BLaER1 treated with 17β-estradiol and CSF1 and Interleukin-3, amounts not matched to agents 10 nM and 100 nM (cell line): ENCODE data around the gene TEX2.
A peak's percentile ranks its signal among the peaks of the same experiment; 100 is the strongest.
"Not testable (repeated sequence)": the region's sequence is repeated elsewhere in the genome, so short reads cannot be mapped to it uniquely, and the experiment has no call there.

Experiments used
- H3K27ac ChIP-seq, 11 experiments: shearing (Covaris generic); formaldehyde crosslinking; 2 replicates each; pipeline ENCODE4 v1.8.1; 2022
- H3K27me3 ChIP-seq, 11 experiments: shearing (Covaris generic); formaldehyde crosslinking; 2 replicates each; pipeline ENCODE4 v1.8.1; 2022
- H3K36me3 ChIP-seq, 11 experiments: shearing (Covaris generic); formaldehyde crosslinking; 2 replicates each; pipeline ENCODE4 v1.8.1; 2022
- H3K4me1 ChIP-seq, 10 experiments: shearing (Covaris generic); formaldehyde crosslinking; 2 replicates each; pipeline ENCODE4 v1.8.1; 2022
- H3K4me2 ChIP-seq, 11 experiments: shearing (Covaris generic); formaldehyde crosslinking; 2 replicates each; pipeline ENCODE4 v1.8.1; 2022
- H3K4me3 ChIP-seq, 10 experiments: shearing (Covaris generic); formaldehyde crosslinking; 2 replicates each; pipeline ENCODE4 v1.8.1; 2022
- H3K9ac ChIP-seq, 11 experiments: shearing (Covaris generic); formaldehyde crosslinking; 2 replicates each; pipeline ENCODE4 v1.8.1; 2022
- H3K9me3 ChIP-seq, 11 experiments: shearing (Covaris generic); formaldehyde crosslinking; replicated peaks in 1 of 11; 2 replicates each; pipeline ENCODE4 v1.8.1; 2022
- H4K20me1 ChIP-seq, 11 experiments: shearing (Covaris generic); formaldehyde crosslinking; 2 replicates each; pipeline ENCODE4 v1.8.1; 2022
- Cebpa-rat ChIP-seq, 11 experiments: shearing (Covaris generic); IDR thresholded peaks; 2 replicates each; pipeline ENCODE4 v1.8.1; 2022

Gene TEX2

GRCh38 chr17:64245218-64246145 lies 17.6 kb downstream of the TEX2 start:
- H3K36me3 ChIP-seq: peaks cover 0 to 22% (median 4%) of the 10 kb centered on the region in 11 experiments; a peak in 7 of 22 replicates
- H3K9me3 ChIP-seq: no peaks in the 10 kb centered on the region
- H3K27me3 ChIP-seq: no peaks in the 10 kb centered on the region
- H3K9ac ChIP-seq: no peak overlapping the region
- H4K20me1 ChIP-seq: peaks cover 6 to 91% (median 46%) of the 10 kb centered on the region in 11 experiments; a peak in 18 of 22 replicates
- no peak for TF ChIP-seq Cebpa-rat (IDR thresholded peaks at IDR 0.05)
- H3K4me3 ChIP-seq: no peak overlapping the region
- H3K4me2 ChIP-seq: no peak overlapping the region
- H3K4me1 ChIP-seq: peaks cover 0 to 8% (median 0%) of the 10 kb centered on the region in 10 experiments; a peak in 4 of 20 replicates
- H3K27ac ChIP-seq: no peak overlapping the region

- H3K4me2 ChIP-seq: no peak overlapping the region
- peaks cover 0 to 22% (median 4%) of the 10 kb centered on the region in 11 experiments; a peak in 7 of 22 replicates for H3K36me3 ChIP-seq
- TF ChIP-seq Cebpa-rat (IDR thresholded peaks at IDR 0.05): no peak
- no peak overlapping the region for H3K9ac ChIP-seq
- H3K4me3 ChIP-seq: no peak overlapping the region
- peaks cover 0 to 13% (median 0%) of the 10 kb centered on the region in 10 experiments; a peak in 4 of 20 replicates for H3K4me1 ChIP-seq
- no peaks in the 10 kb centered on the region for H3K9me3 ChIP-seq
- H3K27me3 ChIP-seq: no peaks in the 10 kb centered on the region
- no peak overlapping the region for H3K27ac ChIP-seq
- H4K20me1 ChIP-seq: peaks cover 6 to 84% (median 37%) of the 10 kb centered on the region in 11 experiments; a peak in 16 of 22 replicates
Measured at GRCh38 chr17:64244165-64244564, 18.9 kb downstream of the TEX2 start.

- H4K20me1 ChIP-seq: peaks cover 6 to 84% (median 29%) of the 10 kb centered on the region in 11 experiments; a peak in 15 of 22 replicates
Measured at GRCh38 chr17:64243340-64243739, 19.7 kb downstream of the TEX2 start.

GRCh38 chr17:64242633-64243032 lies 20.4 kb downstream of the TEX2 start:
- Histone ChIP-seq H4K20me1 (peaks cover 4 to 84% (median 26%) of the 10 kb centered on the region in 11 experiments; a peak in 15 of 22 replicates), H3K27me3 (no peaks in the 10 kb centered on the region), H3K4me1 (peaks cover 0 to 13% (median 0%) of the 10 kb centered on the region in 10 experiments; a peak in 4 of 20 replicates), H3K36me3 (peaks cover 0 to 20% (median 4%) of the 10 kb centered on the region in 11 experiments; a peak in 7 of 22 replicates), H3K27ac (no peak overlapping the region), H3K9ac (no peak overlapping the region), H3K4me3 (no peak overlapping the region), H3K9me3 (no peaks in the 10 kb centered on the region), H3K4me2 (no peak overlapping the region)
- TF ChIP-seq Cebpa-rat (IDR thresholded peaks at IDR 0.05): no peak

More at GRCh38 chr17:64243340-64243739, 19.7 kb downstream of the TEX2 start:
- H3K27ac ChIP-seq: no peak overlapping the region
- no peak for TF ChIP-seq Cebpa-rat (IDR thresholded peaks at IDR 0.05)
- H3K9me3 ChIP-seq: no peaks in the 10 kb centered on the region
- H3K4me3 ChIP-seq: no peak overlapping the region
- H3K9ac ChIP-seq: no peak overlapping the region
- no peaks in the 10 kb centered on the region for H3K27me3 ChIP-seq
- H3K36me3 ChIP-seq: peaks cover 0 to 22% (median 4%) of the 10 kb centered on the region in 11 experiments; a peak in 7 of 22 replicates
- no peak overlapping the region for H3K4me2 ChIP-seq
- peaks cover 0 to 13% (median 0%) of the 10 kb centered on the region in 10 experiments; a peak in 4 of 20 replicates for H3K4me1 ChIP-seq

DNA sequence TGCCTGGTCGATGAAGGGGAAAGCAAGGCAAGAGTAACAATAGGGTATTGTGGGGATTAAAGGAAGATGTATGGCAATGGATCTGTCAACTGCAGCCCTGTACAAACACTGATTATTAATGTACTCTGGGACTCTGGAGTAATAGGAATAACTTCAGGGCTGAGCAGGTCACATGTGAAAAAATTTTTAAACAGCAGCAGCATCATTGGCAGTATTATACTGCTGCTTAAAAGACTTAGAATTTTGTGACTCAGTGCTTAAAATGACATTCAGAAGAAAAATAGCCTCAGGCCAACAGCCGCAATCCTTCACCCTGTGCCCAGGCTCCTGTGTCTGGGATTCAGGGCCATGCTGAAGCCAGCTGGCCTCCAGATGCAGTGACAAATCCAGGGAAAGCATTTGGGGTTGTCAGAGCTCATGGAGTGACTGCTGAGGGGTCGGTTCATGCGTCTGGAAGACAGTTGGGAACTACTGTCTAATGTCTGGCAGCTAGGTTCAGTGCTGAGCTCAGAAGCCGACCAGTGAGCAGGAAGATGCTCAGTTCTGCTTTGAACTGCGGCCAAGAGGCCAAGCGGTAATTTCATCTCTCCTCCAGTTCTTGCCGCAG lies 22.2 kb downstream of the TEX2 start:
- Histone ChIP-seq H3K4me2 (peak overlapping the region in 2 of 11 experiments; percentile 1 to 50; a peak in 2 of 22 replicates), H3K36me3 (peaks cover 0 to 7% (median 0%) of the 10 kb centered on the region in 11 experiments; a peak in 3 of 22 replicates), H3K4me1 (peaks cover 0 to 13% (median 0%) of the 10 kb centered on the region in 10 experiments; a peak in 4 of 20 replicates), H4K20me1 (peaks cover 0 to 84% (median 26%) of the 10 kb centered on the region in 11 experiments; a peak in 15 of 22 replicates), H3K9me3 (no peaks in the 10 kb centered on the region), H3K27me3 (no peaks in the 10 kb centered on the region), H3K4me3 (no peak overlapping the region), H3K27ac (no peak overlapping the region), H3K9ac (peak overlapping the region in 1 of 11 experiments; percentile 15; a peak in 1 of 22 replicates)
- TF ChIP-seq Cebpa-rat (IDR thresholded peaks at IDR 0.05): no peak

DNA sequence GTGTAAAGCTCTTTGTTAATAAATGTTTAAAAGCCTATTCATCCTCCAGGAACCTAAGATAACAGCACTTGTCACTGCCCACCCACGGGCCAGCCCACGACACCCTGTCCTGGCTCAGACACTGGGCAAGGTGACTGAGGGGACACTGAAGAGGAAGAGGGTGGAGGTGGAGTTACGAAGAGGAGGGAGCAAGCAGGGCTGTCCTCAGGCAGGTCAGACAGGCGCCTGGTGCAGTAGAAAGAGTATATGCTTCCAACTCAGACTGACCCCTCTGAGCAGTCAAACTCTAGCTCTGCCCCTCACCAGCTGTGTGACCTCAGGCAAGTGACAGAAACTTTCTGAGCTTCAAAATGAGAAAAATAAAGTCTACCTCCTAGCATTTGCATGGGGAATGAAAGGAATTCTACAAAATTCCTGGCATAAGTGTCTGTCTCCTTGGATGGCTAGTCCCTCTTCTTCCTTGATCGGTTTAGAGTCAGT lies 22.8 kb downstream of the TEX2 start:
- Histone ChIP-seq H3K27me3 (no peaks in the 10 kb centered on the region), H3K4me1 (peaks cover 0 to 13% (median 0%) of the 10 kb centered on the region in 10 experiments; a peak in 4 of 20 replicates), H3K36me3 (peaks cover 0 to 7% (median 0%) of the 10 kb centered on the region in 11 experiments; a peak in 4 of 22 replicates), H3K9ac (peak overlapping the region in 1 of 11 experiments; percentile 15; a peak in 1 of 22 replicates), H3K4me2 (peak overlapping the region in 2 of 11 experiments; percentile 1 to 50; a peak in 3 of 22 replicates), H3K9me3 (no peaks in the 10 kb centered on the region), H4K20me1 (peaks cover 0 to 78% (median 26%) of the 10 kb centered on the region in 11 experiments; a peak in 15 of 22 replicates), H3K27ac (no peak overlapping the region), H3K4me3 (no peak overlapping the region)
- TF ChIP-seq Cebpa-rat (IDR thresholded peaks at IDR 0.05): no peak

DNA sequence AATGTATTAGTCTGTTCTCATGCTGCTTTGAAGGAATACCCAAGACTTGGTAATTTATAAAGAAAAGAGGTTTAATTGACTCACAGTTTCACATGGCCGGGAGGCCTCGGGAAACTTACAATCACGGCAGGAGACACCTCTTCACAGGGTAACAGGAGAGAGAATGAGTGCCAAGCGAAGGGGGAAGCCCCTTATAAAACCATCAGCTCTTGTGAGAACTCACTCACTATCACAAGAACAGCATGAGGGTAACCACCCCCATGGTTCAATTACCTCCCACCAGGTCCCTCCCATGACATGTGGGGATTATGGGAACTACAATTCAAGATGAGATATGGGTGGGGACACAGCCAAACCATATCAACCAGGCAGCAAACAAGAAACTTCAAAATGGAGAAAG lies 24.6 kb downstream of the TEX2 start:
- H3K4me3 ChIP-seq, H3K9me3 ChIP-seq, H3K9ac ChIP-seq, H3K27me3 ChIP-seq, H3K27ac ChIP-seq, H3K4me2 ChIP-seq: not testable (repeated sequence)
- peaks cover 0 to 24% (median 6%) of the 10 kb centered on the region in 11 experiments; a peak in 8 of 22 replicates for H3K36me3 ChIP-seq
- peaks cover 0 to 76% (median 27%) of the 10 kb centered on the region in 11 experiments; a peak in 14 of 22 replicates for H4K20me1 ChIP-seq
- H3K4me1 ChIP-seq: peaks cover 0 to 13% (median 0%) of the 10 kb centered on the region in 10 experiments; a peak in 4 of 20 replicates

GRCh38 chr17:64236827-64237403 lies 26.1 kb downstream of the TEX2 start:
- Histone ChIP-seq H3K4me3 (no peak overlapping the region), H3K4me2 (no peak overlapping the region), H3K27me3 (no peaks in the 10 kb centered on the region), H4K20me1 (peaks cover 0 to 71% (median 21%) of the 10 kb centered on the region in 11 experiments; a peak in 14 of 22 replicates), H3K36me3 (peaks cover 0 to 29% (median 6%) of the 10 kb centered on the region in 11 experiments; a peak in 9 of 22 replicates), H3K27ac (no peak overlapping the region), H3K9me3 (no peaks in the 10 kb centered on the region), H3K9ac (no peak overlapping the region), H3K4me1 (peaks cover 0 to 13% (median 0%) of the 10 kb centered on the region in 10 experiments; a peak in 4 of 20 replicates)
- no peak for TF ChIP-seq Cebpa-rat (IDR thresholded peaks at IDR 0.05)
